HUES48 (cell line): ENCODE measurements around the gene UNC13B.
"Not testable (repeated sequence)": the region's sequence is repeated elsewhere in the genome, so short reads cannot be mapped to it uniquely, and the experiment has no call there.

ENCODE experiments used
- H3K27ac ChIP-seq: one replicate; pipeline ENCODE4 v1.7.0; 2013; ENCODE audit warnings: low read depth, low read length, inconsistent platforms
- H3K27me3 ChIP-seq: 2 replicates; pipeline ENCODE4 v1.6.1; 2013; ENCODE audit warnings: mild to moderate bottlenecking, low read length; ENCODE audit not compliant: control insufficient read depth, insufficient read depth
- H3K36me3 ChIP-seq: 2 replicates; pipeline ENCODE4 v1.6.1; 2013; ENCODE audit warnings: low read length; ENCODE audit not compliant: control insufficient read depth, insufficient read depth
- H3K4me1 ChIP-seq: 2 replicates; pipeline ENCODE4 v1.6.1; 2013; ENCODE audit warnings: mild to moderate bottlenecking, low read length; ENCODE audit not compliant: control insufficient read depth, insufficient read depth
- H3K4me3 ChIP-seq: 2 replicates; pipeline ENCODE4 v1.5.1; 2013; ENCODE audit warnings: mild to moderate bottlenecking, low read depth, low read length
- H3K9ac ChIP-seq: 2 replicates; pipeline ENCODE4 v1.6.1; 2013; ENCODE audit warnings: mild to moderate bottlenecking, low read depth, low read length, moderate library complexity
- H3K9me3 ChIP-seq: 2 replicates; pipeline ENCODE4 v1.6.1; 2013; ENCODE audit warnings: low read length; ENCODE audit not compliant: control insufficient read depth, insufficient read depth

Gene UNC13B

GRCh38 chr9:35136866-35137265, 24.9 kb upstream of the UNC13B start:
- H3K9ac ChIP-seq, result no peak overlapping the region
- no peak overlapping the region for H3K27ac ChIP-seq
- H3K36me3 ChIP-seq, result no peaks in the 10 kb centered on the region

GRCh38 chr9:35140093-35140492, 21.7 kb upstream of the UNC13B start:
- Histone ChIP-seq H3K9ac (no peak overlapping the region), H3K9me3 (peaks cover 25% of the 10 kb centered on the region)

More at GRCh38 chr9:35136866-35137265, 24.9 kb upstream of the UNC13B start:
- Histone ChIP-seq H3K4me3 (no peak overlapping the region), H3K4me1 (no peaks in the 10 kb centered on the region), H3K9me3 (peaks cover 17% of the 10 kb centered on the region), H3K27me3 (no peaks in the 10 kb centered on the region)

DNA sequence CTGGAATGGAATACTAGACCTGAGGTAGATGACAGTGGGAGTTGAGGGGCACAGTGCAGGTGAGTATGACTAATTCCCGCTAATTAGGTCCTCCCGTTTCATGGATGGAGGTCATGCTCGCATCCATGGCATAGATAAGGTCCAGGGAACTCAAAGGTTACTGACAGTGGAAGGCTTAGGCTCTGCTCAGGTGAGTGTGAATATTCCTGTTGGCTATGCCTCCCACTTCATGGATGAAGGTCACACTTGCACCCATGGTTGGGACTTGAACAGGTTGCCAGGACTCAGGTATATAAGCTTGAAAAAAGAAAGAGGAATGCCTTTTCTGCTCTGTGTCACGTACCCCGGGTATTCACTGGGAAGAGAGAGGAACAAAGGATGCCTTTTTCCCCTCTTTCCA, 19.8 kb upstream of the UNC13B start:
- Histone ChIP-seq H3K4me3 (no peak overlapping the region), H3K4me1 (no peaks in the 10 kb centered on the region), H3K9ac (no peak overlapping the region), H3K9me3 (peaks cover 27% of the 10 kb centered on the region), H3K27me3 (no peaks in the 10 kb centered on the region), H3K27ac (no peak overlapping the region), H3K36me3 (no peaks in the 10 kb centered on the region)

More at GRCh38 chr9:35140093-35140492, 21.7 kb upstream of the UNC13B start:
- H3K4me1 ChIP-seq, result no peaks in the 10 kb centered on the region
- no peaks in the 10 kb centered on the region for H3K36me3 ChIP-seq
- no peak overlapping the region for H3K4me3 ChIP-seq
- H3K27me3 ChIP-seq, result no peaks in the 10 kb centered on the region
- H3K27ac ChIP-seq, result no peak overlapping the region

DNA sequence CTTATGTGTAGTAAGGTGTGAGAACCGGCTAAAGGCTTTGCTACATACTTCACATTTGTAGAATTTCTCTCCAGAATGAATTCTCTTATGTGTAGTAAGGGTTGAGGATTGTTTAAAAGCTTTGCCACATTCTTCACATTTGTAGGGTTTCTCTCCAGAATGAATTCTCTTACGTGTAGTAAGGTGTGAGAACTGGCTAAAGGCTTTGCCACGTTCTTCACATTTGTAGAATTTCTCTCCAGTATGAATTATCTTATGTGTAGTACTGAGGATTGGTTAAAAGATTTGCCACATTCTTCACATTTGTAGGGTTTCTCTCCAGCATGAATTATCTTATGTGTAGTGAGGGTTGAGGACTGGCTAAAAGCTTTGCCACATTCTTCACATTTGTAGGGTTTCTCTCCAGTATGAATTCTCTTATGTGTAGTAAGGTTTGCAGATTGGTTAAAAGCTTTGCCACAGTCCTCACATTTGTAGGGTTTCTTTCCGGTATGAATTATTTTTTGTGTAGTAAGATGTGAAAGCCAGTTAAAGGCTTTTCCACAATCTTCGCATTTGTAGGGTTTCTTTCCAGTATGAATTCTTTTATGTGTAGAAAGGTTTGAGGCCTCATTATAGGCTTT, 13.8 kb upstream of the UNC13B start:
- not testable (repeated sequence) for H3K27ac ChIP-seq, H3K4me1 ChIP-seq, H3K27me3 ChIP-seq, H3K4me3 ChIP-seq, H3K36me3 ChIP-seq, H3K9ac ChIP-seq
- peaks cover 32% of the 10 kb centered on the region for H3K9me3 ChIP-seq

GRCh38 chr9:35152926-35153325, 8.9 kb upstream of the UNC13B start:
- no peak overlapping the region for H3K9ac ChIP-seq
- H3K27me3 ChIP-seq, result no peaks in the 10 kb centered on the region
- peaks cover 21% of the 10 kb centered on the region for H3K4me1 ChIP-seq
- no peak overlapping the region for H3K4me3 ChIP-seq
- no peaks in the 10 kb centered on the region for H3K36me3 ChIP-seq
- no peak overlapping the region for H3K27ac ChIP-seq
- peaks cover 21% of the 10 kb centered on the region for H3K9me3 ChIP-seq

DNA sequence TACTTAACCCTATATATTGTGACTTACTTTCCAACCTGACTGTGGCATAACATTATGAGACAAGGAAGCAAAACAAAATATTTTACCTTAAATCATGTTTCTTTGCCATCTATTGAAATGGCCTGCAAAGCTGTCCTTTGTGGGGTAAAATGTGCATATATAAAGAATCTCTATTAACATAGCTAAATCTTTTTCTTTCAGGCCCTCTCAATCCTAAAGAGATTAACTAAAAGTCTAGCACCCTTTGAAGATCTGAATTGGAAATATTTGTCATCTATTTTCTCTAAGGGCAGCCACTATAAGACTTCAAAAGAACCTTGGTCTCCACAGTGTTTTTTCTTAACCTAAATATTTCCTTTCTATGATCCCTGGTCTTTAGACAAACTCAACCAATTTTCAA, 5.0 kb upstream of the UNC13B start:
- H3K9ac ChIP-seq, result no peak overlapping the region
- H3K4me3 ChIP-seq, result 0 out of 2 replicates have a peak overlapping the region, but pooled peaks have one; percentile 26

DNA sequence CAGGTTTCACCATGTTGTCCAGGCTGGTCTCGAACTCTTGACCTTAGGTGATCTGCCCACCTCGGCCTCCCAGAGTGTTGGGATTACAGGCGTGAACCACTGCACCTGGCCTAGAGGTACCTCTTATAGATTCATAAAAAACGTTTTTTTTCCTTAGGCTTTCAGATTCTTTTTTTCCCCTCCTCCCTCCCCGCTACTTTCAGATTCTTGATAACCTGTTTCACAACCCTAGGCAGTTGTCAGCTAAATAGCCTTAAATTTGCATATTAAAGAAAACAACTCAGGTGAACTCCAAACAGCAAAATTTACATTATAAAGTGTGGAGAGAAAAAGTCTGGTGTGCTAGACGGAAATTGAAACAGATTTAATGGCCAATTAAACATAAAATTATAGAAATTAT, 4.0 kb upstream of the UNC13B start:
- not testable (repeated sequence) for H3K9ac ChIP-seq
- H3K4me3 ChIP-seq, result 0 out of 2 replicates have a peak overlapping the region, but pooled peaks have one; percentile 14

More for the DNA sequence above, 5.0 kb upstream of the UNC13B start:
- Histone ChIP-seq H3K36me3 (no peaks in the 10 kb centered on the region), H3K4me1 (peaks cover 31% of the 10 kb centered on the region), H3K9me3 (no peaks in the 10 kb centered on the region; the same call in 1 of the 2 replicates), H3K27ac (peak overlapping the region; percentile 20), H3K27me3 (no peaks in the 10 kb centered on the region)

GRCh38 chr9:35158501-35159280, 3.1 kb upstream of the UNC13B start:
- Histone ChIP-seq H3K9me3 (no peaks in the 10 kb centered on the region; the same call in 1 of the 2 replicates), H3K9ac (no peak overlapping the region), H3K27me3 (no peaks in the 10 kb centered on the region), H3K36me3 (no peaks in the 10 kb centered on the region), H3K4me3 (0 out of 2 replicates have a peak overlapping the region, but pooled peaks have one; percentile 14), H3K27ac (peak overlapping the region; percentile 66), H3K4me1 (peaks cover 43% of the 10 kb centered on the region)

More for the DNA sequence above, 4.0 kb upstream of the UNC13B start:
- H3K9me3 ChIP-seq, H3K36me3 ChIP-seq, H3K27me3 ChIP-seq: not testable (repeated sequence)
- Histone ChIP-seq H3K27ac (peak overlapping the region; percentile 66), H3K4me1 (peaks cover 35% of the 10 kb centered on the region)

DNA sequence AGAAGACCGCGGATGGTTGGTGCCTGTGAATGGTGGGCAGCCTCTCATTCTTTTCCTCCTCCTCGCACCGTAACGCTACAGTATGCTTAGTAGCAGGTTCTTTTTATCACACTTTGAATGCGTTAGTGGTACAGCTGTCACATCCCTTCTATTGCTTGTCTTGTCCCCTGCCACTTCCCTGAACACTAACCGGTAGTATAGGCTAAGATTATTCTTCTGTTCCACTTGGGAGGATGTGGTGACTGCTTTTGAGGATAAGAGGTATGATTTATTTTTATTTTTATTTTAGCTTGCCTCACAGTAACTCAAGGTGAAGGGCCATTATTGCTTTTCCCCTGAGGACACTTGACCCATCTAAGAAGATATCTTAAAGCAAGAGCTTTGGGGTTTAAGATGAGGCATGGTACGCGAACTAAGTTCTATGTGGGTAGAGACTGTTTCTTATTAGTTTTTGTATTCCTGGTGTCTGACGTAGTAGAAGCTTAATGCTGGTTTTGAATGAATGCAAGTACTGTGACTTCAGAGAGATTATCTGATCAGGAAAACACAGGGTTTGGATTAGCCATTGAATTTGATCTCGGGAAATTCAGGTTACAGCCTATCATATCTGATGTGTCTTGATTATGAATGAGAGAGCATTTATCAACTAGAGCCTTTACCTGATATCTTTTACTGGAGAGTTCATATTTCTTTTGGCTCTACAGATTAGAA, 951 bp downstream of the UNC13B start:
- Histone ChIP-seq H3K36me3 (no peaks in the 10 kb centered on the region), H3K4me3 (peak overlapping the region; percentile 95), H3K9ac (peak overlapping the region; percentile 70; the same call in 1 of the 2 replicates), H3K4me1 (peaks cover 22% of the 10 kb centered on the region), H3K27me3 (no peaks in the 10 kb centered on the region), H3K9me3 (no peaks in the 10 kb centered on the region), H3K27ac (peak overlapping the region; percentile 59)

DNA sequence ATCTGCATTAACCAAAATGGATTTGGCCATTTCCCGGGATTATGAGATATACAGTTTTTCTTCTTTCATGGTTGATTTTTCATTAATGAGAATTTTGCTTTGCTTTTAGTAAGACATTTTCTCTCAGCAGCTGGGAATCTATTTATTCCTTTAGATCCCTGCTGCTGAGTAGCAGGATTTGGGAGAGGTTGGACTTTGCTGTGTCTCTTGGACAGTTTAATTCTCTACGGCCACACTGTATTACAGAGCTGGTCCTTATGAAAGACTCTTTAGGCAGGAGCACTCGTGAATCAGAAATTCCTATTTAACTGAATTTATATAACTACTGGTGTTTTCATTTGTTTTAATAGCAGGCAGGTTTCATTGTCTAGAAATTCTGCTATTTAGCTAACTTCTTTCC, 1.6 kb downstream of the UNC13B start:
- H3K9me3 ChIP-seq, result no peaks in the 10 kb centered on the region
- H3K27me3 ChIP-seq, result no peaks in the 10 kb centered on the region
- no peaks in the 10 kb centered on the region for H3K36me3 ChIP-seq
- no peak overlapping the region for H3K27ac ChIP-seq
- no peak overlapping the region for H3K9ac ChIP-seq
- H3K4me1 ChIP-seq, result peaks cover 18% of the 10 kb centered on the region
- peak overlapping the region; percentile 95 for H3K4me3 ChIP-seq
